ENCODE measurements around the gene CNOT2.

Gene CNOT2

DNA sequence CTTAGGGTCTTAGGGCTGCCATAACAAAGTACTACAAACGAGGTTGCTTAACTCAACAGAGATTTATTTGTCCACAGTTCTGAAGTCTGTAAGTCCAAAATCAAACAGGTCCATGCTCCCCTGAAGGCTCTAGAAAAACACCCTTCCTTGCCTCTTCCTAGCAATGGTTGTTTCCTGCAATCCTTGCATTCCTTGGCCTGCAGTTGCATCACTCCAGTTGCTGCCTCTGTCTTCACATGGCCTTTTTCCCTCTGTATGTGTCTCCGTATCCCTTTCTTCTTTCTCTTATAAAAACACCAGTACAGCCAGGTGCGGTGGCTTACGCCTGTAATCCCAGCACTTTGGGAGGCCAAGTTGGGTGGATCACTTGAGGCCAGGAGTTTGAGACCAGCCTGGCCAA is 140.3 kb downstream of the CNOT2 start:
- 0 out of 2 replicates have a peak, but pooled peaks cover 3% of the 10 kb centered on the region for H3K9me3 ChIP-seq (ENCODE audit: insufficient read depth, low read length)
- TF ChIP-seq, protein P1, sequence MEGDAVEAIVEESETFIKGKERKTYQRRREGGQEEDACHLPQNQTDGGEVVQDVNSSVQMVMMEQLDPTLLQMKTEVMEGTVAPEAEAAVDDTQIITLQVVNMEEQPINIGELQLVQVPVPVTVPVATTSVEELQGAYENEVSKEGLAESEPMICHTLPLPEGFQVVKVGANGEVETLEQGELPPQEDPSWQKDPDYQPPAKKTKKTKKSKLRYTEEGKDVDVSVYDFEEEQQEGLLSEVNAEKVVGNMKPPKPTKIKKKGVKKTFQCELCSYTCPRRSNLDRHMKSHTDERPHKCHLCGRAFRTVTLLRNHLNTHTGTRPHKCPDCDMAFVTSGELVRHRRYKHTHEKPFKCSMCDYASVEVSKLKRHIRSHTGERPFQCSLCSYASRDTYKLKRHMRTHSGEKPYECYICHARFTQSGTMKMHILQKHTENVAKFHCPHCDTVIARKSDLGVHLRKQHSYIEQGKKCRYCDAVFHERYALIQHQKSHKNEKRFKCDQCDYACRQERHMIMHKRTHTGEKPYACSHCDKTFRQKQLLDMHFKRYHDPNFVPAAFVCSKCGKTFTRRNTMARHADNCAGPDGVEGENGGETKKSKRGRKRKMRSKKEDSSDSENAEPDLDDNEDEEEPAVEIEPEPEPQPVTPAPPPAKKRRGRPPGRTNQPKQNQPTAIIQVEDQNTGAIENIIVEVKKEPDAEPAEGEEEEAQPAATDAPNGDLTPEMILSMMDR (IDR thresholded peaks at IDR 0.05; ENCODE audit: insufficient read depth, low read length, poor library complexity, severe bottlenecking) = no peak
- no peak for TF ChIP-seq EZH2phosphoT487 (conservative IDR thresholded peaks at IDR 0.05; ENCODE audit: low read length)
- H4K20me1 ChIP-seq (ENCODE audit: low read depth, low read length) = no peaks in the 10 kb centered on the region
- H3K4me2 ChIP-seq (ENCODE audit: low read depth, low read length, poor library complexity, severe bottlenecking) = no peak overlapping the region
- H3K9me2 ChIP-seq (replicated peaks; ENCODE audit: insufficient read depth, low read length) = no peaks in the 10 kb centered on the region
- H3K27ac ChIP-seq (ENCODE audit: low read depth, low read length) = no peak overlapping the region
- H3K79me2 ChIP-seq (ENCODE audit: insufficient read depth, low read length) = no peaks in the 10 kb centered on the region
- no peaks in the 10 kb centered on the region for H3F3A ChIP-seq (ENCODE audit: insufficient read depth)
- H3K4me3 ChIP-seq (ENCODE audit: insufficient read depth, low read length, poor library complexity, severe bottlenecking) = no peak overlapping the region
- no peaks in the 10 kb centered on the region for H3K27me3 ChIP-seq (ENCODE audit: low read length)
- no peak overlapping the region for H2AFZ ChIP-seq (ENCODE audit: low read depth, low read length, severe bottlenecking)
- H3K36me3 ChIP-seq (ENCODE audit: low read length) = no peaks in the 10 kb centered on the region
- no peak overlapping the region for H3K9ac ChIP-seq (ENCODE audit: low read length)

DNA sequence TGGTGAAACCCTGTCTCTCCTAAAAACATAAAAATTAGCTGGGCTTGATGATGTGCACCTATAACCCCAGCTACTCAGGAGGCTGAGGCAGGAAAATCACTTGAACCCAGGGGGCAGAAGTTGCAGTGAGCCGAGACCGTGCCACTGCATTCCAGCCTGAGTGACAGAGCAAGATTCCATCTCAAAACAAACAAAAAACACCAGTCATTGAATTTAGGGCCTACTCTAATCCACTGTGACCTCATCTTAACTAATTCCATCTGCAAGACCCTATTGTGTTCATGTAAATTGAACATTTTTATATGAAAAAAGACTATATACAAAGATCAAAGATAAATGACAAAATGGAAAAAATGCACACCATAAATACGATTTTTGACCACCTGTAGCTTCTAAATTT is 140.7 kb downstream of the CNOT2 start:
- 0 out of 2 replicates have a peak, but pooled peaks cover 3% of the 10 kb centered on the region for H3K9me3 ChIP-seq (ENCODE audit: insufficient read depth, low read length)
- H3K36me3 ChIP-seq (ENCODE audit: low read length) = no peaks in the 10 kb centered on the region

DNA sequence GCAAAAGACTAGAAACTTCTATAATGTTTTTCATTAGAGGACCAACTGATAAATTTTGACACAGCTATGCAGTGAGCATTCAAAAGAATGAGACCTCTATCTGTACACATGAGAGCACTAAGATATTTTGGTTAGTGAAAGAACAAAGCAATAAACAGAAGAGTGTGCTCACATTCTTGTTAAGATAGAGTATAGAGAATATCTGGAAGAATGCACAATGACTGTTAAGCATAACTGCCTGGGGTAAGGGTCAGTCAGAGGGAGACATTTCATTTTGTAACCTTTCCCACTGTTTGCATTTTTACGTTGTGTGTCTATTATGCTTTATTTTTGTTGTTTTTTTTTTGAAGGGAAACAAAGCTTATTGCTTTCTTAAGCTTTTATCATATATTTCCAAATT is 143.5 kb downstream of the CNOT2 start:
- H3K9me3 ChIP-seq (ENCODE audit: insufficient read depth, low read length) = no peaks in the 10 kb centered on the region
- H3K9me2 ChIP-seq (replicated peaks; ENCODE audit: insufficient read depth, low read length) = no peaks in the 10 kb centered on the region
- H3K27me3 ChIP-seq (ENCODE audit: low read length) = no peaks in the 10 kb centered on the region
- no peak overlapping the region for H3K4me2 ChIP-seq (ENCODE audit: low read depth, low read length, poor library complexity, severe bottlenecking)
- no peaks in the 10 kb centered on the region for H3K36me3 ChIP-seq (ENCODE audit: low read length)
- no peaks in the 10 kb centered on the region for H3F3A ChIP-seq (ENCODE audit: insufficient read depth)
- H3K27ac ChIP-seq (ENCODE audit: low read depth, low read length) = no peak overlapping the region
- H4K20me1 ChIP-seq (ENCODE audit: low read depth, low read length) = no peaks in the 10 kb centered on the region
- TF ChIP-seq EZH2phosphoT487 (conservative IDR thresholded peaks at IDR 0.05; ENCODE audit: low read length) = no peak
- TF ChIP-seq, protein P1 (IDR thresholded peaks at IDR 0.05; ENCODE audit: insufficient read depth, low read length, poor library complexity, severe bottlenecking) = no peak
- H2AFZ ChIP-seq (ENCODE audit: low read depth, low read length, severe bottlenecking) = no peak overlapping the region
- no peak overlapping the region for H3K9ac ChIP-seq (ENCODE audit: low read length)
- no peak overlapping the region for H3K4me3 ChIP-seq (ENCODE audit: insufficient read depth, low read length, poor library complexity, severe bottlenecking)
- no peaks in the 10 kb centered on the region for H3K79me2 ChIP-seq (ENCODE audit: insufficient read depth, low read length)

More for the DNA sequence above, 140.7 kb downstream of the CNOT2 start:
- Histone ChIP-seq H3K4me2 (ENCODE audit: low read depth, low read length, poor library complexity, severe bottlenecking) (no peak overlapping the region), H3K79me2 (ENCODE audit: insufficient read depth, low read length) (no peaks in the 10 kb centered on the region), H3K27me3 (ENCODE audit: low read length) (no peaks in the 10 kb centered on the region), H4K20me1 (ENCODE audit: low read depth, low read length) (no peaks in the 10 kb centered on the region), H3K9me2 (replicated peaks; ENCODE audit: insufficient read depth, low read length) (no peaks in the 10 kb centered on the region), H3K4me3 (ENCODE audit: insufficient read depth, low read length, poor library complexity, severe bottlenecking) (no peak overlapping the region), H3F3A (ENCODE audit: insufficient read depth) (no peaks in the 10 kb centered on the region), H3K9ac (ENCODE audit: low read length) (no peak overlapping the region), H3K27ac (ENCODE audit: low read depth, low read length) (no peak overlapping the region), H2AFZ (ENCODE audit: low read depth, low read length, severe bottlenecking) (no peak overlapping the region)
- TF ChIP-seq, protein P1 (IDR thresholded peaks at IDR 0.05; ENCODE audit: insufficient read depth, low read length, poor library complexity, severe bottlenecking) = no peak
- no peak for TF ChIP-seq EZH2phosphoT487 (conservative IDR thresholded peaks at IDR 0.05; ENCODE audit: low read length)

All from SU-DHL-6 (cell line).